ENCODE measurements around the gene ATAD2B.
"Not testable (repeated sequence)": the region's sequence is repeated elsewhere in the genome, so short reads cannot be mapped to it uniquely, and the experiment has no call there.

The ATAD2B gene

DNA sequence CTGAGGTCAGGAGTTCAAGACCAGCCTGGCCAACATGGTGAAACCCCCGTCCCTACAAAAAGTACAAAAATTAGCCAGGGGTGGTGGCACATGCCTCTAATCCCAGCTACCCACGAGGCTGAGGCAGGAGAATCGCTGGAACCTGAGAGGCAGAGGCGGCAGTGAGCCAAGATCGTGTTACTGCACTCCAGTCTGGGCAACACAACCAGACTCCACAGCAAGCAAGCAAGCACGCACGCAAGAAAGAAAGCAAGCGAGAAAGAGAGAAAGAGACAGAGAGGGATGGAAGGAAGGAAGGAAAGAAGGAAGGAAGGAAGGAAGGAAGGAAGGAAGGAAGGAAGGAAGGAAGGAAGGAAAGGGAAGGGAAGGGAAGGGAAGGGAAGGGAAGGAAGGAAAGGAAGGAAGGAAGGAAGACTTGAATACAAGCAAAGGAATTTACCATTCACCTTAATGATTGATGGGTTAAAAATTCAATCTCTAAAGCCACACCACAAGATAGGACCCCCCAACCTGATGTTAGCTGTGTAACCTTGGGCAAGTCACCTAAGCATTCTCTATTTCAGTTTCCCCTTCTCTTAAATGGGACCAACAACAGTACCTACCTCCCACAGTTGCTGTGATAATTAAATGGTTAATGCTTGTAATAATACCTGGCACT, 181.7 kb downstream of the ATAD2B start:
- no peak for DNase-seq (ENCODE audit: low read depth)

DNA sequence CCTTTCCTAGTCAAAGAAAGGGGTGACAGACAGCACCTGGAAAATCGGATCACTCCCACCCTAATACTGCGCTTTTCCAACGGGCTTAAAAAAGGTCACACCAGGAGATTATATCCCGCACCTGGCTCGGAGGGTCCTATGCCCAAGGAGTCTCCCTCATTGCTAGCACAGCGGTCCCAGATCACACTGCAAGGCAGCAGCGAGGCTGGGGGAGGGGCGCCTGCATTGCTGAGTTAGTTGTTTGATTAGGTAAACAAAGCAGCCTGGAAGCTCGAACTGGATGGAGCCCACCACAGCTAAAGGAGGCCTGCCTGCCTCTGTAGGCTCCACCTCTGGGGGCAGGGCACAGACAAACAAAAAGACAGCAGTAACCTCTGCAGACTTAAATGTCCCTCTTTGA, 190.1 kb downstream of the ATAD2B start:
- not testable (repeated sequence) for DNase-seq (ENCODE audit: low read depth)

DNA sequence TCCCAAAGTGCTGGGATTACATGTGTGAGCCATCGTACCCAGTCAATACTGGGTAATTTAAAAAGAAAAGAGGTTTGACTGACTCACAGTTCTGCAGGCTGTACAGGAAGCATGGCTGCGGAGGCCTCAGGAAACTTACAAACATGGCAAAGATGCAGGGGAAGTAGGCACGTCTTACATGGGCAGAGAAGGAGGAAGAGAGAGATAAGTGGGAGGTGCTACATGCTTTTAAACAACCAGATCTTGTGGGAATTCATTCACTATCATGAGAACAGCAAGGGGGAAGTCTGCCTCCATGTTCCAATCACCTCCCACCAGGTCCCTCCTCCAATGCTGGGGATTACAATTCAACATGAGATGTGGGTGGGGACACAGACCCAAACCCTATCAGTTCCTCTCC, 192.5 kb downstream of the ATAD2B start:
- no peak for DNase-seq (ENCODE audit: low read depth)

DNA sequence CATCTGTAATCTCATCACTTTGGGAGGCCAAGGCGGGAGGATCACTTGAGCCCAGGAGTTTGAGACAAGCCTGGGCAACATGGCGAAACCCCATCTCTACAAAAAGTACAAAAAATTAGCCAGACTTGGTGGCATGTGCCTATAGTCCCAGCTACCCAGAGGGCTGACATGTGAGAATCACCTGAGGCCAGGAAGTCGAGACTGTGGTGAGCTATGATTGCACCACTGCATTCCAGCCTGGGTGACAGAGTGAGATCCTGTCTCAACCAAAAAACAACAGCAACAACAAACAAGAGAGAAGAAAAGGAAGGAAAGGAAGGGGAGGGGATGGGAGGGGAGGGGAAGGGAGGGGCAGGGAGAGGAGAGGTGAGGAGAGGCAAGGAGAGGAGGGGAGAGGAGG, 203.9 kb downstream of the ATAD2B start:
- not testable (repeated sequence) for DNase-seq (ENCODE audit: low read depth)

DNA sequence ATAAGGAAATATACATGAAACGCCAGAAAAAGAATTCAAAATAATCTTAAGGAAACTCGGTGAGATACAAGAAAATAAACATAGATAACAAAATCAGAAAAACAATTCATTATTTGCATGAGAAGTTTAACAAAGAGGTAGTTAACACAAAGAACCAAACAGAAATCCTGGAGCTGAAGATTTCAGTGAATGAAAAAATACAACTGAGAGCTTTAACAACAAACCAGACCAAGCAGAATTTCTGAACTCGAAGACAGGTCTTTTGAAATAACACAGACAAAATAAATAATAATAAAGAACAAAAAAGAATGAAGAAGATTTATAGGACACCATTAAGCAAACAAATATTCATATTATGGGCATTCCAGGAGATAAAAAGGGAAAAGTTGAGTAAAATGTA, 204.7 kb downstream of the ATAD2B start:
- DNase-seq (ENCODE audit: low read depth): no peak

DNA sequence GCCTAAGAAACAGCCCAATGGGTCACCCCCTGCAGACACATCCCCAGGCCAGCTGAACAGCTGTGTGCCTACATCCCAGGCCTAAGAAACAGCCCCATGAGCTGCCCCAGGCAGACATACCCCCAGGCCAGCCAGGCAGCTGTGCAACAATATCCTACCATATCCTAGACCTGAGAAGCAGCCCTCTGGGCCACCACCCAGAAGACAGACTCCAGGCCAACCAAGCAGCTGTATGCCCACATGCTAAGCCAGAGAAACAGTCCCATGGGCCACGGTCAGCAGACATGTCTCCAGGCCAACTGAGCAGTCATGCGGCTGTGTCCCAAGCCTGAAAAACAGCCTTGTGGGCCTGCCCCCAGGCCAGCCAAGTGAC, 205.5 kb downstream of the ATAD2B start:
- DNase-seq (ENCODE audit: low read depth): no peak

DNA sequence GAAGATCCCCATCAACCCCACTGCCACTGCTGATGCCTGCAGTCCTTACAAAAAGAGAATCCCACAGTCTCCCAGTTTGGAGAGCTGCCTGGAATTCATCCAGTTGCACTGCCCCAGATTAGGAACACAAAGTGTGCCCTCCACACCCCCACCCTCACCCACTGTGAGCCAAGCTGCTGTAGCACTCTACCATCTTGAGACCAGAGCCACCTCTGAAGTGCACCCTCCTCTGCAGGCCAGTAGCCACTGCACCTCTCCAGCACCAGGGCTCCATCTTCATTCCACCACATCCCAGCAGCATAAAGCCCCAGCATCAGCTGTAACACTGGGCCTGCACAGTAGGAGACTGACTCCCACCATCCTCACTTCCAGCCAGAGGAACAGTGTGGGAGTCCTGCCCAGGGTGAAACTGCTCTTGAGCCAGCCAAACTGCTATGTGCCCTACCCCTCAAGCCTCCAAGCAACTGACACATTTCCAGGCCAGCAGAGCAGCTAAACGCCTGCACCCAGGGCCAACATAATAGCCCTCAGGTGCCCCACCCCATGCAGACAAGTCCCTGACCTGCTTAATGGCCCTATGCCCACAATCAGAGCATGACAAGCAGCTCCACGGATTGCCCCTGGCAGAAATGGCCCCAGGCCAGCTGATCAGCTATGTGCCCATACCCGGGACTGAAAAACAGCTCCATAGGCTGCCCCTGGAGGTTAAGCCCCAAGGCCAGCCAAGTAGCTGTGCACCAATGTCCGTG, 206.0 kb downstream of the ATAD2B start:
- DNase-seq (ENCODE audit: low read depth): no peak

DNA sequence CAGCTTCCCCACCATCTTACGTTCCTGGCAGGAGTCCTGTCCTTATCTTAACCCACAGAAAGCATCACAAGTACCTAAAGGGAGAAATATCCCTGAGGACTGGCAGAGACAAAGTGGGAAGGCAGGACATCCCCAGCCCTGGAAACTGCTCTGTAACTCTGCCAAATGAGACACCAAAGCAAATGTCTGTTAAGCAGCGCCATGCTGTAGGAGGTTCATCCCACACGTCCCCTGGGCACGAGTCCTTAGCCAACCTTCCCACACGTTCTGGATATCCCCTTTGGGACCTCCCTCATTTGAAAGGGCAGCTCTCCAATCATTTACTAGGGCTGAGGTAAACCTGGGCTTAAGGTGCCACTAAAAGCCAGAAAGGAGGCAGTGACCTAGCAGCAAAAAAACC, 207.2 kb downstream of the ATAD2B start:
- DNase-seq (ENCODE audit: low read depth): no peak

DNA sequence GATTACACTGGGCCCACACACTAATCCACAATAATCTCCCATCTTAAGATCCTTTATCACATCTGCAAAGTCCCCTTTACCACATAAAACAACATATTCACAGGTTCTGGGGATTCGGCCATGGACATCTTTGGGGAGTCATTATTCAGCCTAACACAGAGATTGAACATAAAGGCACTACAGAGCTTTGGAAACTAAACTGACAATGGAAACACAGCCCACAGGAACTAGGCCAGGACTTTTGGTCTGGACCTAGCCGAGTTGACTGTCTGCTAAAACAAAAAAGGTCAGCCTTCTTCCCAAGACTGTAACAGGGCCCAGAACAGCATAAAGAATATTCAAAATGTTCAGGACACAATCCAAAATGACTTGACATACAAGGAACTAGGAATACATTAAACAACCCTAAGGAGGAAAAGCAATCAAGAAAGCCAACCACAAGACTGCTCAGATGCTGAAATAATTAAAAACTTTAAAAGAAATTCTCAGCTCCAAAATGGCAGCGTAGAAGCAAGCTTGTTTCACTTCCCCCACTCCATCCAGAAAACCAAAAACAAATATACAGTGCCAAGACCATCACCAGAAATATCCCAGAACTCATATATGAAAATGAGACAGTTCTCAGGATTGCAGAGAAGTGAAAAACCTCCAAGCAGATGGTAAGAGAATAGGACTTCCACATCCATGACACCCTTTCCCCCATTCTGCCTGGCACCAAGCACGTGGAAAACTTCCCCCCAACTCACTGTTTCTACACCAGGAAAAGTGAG, 207.8 kb downstream of the ATAD2B start:
- no peak for DNase-seq (ENCODE audit: low read depth)

DNA sequence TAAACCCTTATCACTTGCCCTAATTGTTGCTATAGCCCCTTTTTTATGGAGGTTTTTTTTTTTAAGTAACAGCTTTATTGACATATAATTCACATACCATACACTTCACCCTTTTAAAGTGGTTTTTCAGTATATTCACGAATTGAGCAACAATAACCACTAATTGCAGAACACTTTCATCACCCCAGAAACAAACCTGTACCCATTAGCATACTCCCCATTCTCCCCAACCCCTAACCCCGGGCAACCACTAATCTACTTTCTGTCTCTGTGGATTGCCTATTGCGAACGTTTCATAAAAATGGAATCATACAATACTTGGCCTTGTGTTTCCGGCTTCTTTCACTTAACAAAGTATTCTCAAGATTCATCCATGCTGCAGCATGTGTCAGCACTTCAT, 213.6 kb downstream of the ATAD2B start:
- DNase-seq (ENCODE audit: low read depth): no peak

DNA sequence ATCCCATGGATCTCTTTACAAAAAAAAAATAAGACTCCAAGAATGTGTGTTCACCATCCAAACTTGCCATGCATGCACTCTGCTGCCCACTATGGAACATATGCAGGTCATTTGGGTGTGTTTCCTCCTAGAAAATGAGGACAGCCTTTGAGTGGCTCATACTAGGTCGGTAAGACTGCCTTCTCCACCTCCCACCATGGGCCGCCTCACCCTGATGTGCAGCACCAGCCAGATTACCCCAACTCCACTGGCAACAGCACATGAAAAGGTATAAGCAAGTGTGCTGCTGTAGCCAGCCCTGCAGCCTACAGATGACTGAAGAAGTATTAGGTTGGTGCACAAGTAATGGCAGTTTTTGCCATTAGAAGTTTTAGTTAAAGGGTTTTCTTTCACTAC, 214.2 kb downstream of the ATAD2B start:
- no peak for DNase-seq (ENCODE audit: low read depth)

DNA sequence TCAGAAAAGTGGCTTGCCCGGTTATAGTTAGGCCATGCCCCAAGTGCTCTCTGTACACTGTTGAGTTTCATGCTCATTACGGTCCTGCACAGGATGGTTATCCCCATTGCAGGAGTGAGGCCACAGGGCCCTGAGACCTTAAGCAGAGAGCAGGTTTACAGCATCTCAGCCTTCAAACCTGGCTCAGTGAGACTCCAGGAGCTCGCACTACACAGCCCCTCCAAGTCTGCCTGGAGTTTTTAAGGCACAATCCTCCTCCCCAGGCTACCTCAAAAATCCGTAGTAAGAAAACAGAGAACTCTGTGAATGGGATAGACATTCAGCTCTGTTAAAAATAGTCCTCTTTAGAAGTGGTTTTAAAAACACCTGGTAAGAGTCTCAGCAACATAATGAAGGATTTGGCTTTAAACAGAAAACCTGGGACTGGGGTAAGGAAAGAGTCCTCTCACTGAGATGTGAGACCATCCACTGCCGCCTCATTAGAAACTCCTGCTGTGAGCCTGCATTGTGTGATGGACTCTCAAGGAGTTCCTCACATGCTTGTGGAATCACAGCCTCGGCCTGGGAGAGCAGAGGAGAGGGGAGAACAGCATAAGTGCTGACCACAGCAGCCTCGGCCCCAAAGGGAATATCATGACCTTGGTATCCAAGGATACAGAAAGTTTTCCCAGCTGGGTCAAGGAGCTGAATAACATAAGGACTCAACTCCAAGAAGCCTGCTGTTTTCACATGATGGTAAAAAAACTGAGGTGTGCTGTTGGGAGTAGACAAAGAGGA, 214.8 kb downstream of the ATAD2B start:
- no peak for DNase-seq (ENCODE audit: low read depth)

DNA sequence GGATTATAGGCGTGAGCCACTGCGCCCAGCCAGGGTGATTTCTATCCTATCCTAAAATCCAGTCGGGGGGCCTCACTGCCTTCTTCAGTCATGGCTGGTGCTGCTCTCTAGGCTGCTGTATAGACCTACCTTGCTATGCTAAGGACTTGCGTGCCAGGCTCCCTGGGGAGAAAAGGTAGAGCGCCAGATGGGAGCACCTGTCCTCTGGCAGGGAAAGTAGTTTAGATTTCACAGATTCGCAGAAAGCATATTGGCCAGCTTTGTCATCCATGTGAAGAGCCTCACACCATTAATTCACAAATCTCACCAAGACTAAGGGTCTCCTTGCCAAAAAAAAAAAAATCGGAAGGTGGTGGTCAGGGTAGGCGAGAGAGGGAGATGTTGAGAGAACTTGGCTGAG, 217.6 kb downstream of the ATAD2B start:
- DNase-seq (ENCODE audit: low read depth): no peak

DNA sequence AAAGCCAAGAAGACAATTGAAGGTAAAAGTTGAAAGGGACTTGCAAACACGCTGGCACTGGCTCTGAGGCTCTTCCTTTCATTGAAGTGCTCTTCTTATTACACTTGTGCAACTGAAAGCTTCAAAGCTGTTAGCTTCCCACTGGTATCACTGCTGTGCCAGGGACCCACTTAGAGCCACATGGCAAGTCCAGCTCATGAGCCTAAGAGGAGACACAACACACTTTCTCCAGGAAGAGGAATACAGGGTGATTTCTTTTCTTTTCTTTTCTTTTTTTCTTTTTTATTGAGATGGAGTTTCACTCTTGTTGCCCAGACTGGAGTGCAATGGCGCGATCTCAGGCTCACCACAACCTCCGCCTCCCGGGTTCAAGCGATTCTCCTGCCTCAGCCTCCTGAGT, 218.2 kb downstream of the ATAD2B start:
- DNase-seq (ENCODE audit: low read depth): no peak

DNA sequence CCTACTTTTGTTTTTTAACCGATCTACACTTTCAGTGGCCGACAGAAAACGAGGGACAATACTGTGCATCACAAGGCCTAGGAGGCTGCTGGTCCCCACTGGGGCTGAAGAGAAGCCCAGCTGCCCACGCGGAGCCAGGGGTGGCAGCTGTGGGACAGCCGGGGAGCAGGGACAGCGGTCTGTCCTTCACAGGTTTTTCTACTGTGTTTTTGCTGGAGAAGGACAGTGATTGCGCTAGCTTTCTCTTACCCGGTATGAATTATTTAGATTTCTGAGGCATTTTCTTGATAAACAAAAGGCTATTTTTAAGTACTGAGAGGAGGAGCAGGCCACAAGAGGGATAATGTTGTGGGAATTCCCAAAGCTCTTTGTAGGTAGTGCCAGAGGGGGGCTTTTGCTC, 219.8 kb downstream of the ATAD2B start:
- DNase-seq (ENCODE audit: low read depth): no peak

DNA sequence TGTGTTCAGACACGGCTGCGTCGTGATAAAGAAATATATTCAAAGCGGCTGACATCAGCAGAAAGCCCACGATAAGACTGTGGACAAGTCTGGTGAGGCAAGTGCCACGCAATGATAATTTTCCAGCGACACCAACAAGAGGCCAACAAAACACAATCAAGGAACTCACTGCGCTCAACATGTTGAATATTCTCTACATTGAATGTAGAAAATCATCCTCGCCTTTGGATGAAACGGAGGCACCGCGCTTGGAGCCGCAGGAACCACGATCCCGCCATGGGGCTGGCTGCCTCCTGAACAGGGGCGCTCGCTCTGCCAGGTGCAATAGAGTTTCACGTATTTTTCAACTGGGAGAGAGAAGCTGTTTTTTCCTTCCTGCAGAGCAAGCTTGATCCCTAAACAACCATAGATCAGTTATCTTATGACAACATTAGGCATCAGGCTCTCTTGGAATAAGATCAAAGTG, 220.3 kb downstream of the ATAD2B start:
- DNase-seq (ENCODE audit: low read depth): no peak

DNA sequence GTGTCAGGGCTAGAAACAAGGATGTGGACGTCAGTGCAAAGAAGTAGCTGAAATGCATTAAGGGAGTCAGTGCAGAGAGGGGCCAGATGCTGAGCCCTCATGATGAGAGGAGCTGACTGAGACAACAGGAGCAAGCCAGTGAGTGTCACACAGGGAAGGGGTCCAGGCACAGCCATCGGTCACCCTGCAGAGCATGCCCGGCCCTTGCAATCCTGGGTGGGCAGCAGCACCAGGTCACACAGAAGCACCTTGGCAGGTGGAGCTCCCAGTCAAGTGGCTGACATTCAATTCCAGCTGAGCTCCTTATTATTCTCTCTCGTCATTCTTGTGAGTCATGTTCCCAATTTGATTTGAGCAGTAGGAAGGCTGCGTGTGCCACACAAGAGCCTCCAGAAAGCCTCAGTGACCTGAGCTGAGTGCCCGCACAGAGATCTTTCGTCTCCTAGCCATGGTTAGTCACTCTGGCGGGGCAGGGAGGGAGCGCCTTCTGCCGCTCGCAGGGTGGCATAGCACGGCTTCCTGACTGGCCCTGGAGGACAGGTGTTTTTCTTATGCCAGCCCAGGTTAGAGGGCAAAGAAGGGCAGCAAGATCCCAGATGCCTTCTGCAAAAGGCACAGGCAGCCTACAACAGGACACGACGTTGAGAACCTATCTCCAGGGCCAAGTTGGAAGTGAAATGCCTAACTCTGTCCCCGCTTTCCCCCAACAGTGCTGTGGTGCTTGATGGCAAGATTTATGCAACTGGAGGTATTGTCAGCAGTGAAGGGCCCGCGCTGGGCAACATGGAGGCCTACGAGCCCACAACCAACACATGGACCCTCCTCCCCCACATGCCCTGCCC, 220.9 kb downstream of the ATAD2B start:
- DNase-seq (ENCODE audit: low read depth): no peak

DNA sequence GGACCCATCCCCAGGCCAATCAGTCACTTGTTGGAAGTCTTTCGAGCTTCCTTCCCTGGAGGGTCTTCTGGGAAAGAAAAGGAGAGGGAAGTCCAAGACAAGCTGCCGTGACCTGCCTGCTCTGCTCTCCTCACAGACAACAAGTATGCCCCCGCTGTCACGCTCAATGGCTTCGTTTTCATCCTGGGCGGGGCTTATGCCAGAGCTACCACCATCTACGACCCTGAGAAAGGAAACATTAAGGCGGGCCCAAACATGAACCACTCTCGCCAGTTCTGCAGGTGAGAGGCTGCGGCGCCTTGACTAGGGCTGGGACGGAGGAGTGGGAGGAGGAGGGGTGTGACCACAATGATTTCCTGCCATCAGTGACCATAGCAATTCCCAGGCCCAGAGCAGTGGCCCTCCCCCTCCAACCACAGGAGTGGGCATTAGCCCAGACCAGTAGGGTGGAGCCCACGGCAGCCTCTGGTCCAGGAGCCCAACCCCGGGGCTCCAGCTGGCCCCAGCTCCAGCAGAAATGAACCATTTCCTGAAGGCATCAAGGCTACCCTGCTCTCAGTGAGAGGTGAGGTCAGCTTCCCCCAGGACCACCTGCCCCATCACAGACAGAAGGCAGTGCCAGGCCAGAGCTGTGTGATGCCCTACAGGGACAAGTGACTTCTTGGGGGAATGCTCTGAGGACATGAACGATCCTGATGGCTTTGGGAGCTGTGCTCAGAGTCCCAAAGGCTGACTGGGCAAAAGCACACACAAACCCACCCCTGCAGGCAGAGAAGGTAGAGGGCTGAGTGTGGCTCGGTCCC, 223.1 kb downstream of the ATAD2B start:
- DNase-seq (ENCODE audit: low read depth): no peak

DNA sequence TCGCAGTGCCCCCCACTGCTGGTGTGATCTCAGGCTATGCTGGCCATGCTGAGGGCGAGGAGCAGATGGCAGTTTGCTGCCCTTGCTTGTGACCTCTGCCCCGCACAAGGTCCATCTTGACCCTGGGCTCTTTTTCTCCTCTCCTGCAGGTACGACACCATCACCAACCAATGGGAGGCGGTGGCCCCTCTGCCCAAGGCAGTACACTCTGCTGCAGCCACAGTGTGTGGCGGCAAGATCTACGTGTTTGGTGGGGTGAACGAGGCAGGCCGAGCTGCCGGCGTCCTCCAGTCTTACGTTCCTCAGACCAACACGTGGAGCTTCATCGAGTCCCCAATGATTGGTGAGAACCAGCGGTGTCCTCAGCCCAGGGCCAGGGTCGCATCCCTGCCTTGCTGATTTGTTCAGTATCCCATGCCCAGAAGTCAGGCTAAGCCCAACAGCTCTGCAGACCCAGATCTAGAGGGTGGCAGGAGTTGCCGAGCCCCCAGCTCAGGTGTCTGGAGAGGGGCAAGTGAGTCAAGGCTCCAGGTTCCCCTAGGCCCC, 223.8 kb downstream of the ATAD2B start:
- DNase-seq (ENCODE audit: low read depth): no peak

DNA sequence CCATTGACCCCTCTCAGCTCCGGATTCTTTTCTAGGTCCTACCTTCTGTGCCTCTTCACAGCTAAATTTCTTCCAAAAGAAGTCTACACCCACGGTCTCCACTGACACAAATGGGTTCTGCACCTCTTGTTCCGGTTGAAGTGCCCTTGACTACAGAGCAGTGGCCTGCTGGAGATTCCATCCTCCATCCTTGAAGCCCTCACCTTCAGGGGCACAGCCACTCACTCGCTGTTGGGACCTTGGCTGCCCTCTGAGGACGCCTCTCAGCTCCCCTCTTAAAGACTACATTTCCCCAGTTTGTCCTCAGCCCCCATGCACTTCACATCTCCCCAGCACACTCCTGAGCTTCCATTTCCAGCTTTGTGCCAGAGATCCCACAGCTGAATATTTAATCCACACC, 226.3 kb downstream of the ATAD2B start:
- DNase-seq (ENCODE audit: low read depth): no peak

Data from activated T-helper 9 cell treated with anti-CD3 and anti-CD28 coated beads, Interleukin-2, amount 50 U/mL, for 16 hours (primary cell).